ENCODE data around the gene A2M.

The A2M gene

GRCh38 chr12:9071518-9071917, 44.2 kb downstream of the A2M start:
- no peak for DNase-seq

GRCh38 chr12:9070351-9070750, 45.4 kb downstream of the A2M start:
- DNase-seq, result no peak

GRCh38 chr12:9068600-9068999, 47.1 kb downstream of the A2M start:
- no peak for DNase-seq

DNA sequence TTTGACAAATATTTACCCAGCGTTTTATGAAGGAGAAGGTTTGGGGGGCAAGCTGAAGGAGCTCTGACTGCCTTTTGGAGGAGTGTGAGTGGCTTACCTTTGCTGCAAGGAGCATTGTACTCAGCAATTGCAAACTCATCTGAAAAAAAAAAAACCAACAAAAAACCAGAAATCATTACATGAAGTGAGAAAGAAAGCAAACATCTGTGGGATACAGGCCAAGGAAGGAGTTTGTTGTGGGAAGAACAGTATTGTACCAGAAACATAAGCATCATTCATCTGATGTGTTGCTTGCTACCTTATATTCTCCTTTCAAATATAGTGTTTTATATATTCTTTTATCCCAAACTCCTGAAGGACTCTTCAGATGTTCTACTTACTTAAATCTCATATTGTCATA, 47.6 kb downstream of the A2M start:
- DNase-seq, result no peak

- DNase-seq, result no peak
Observed at GRCh38 chr12:9066755-9067423, 48.8 kb downstream of the A2M start.

- no peak for DNase-seq
Observed at GRCh38 chr12:9066183-9066623, 49.5 kb downstream of the A2M start.

DNA sequence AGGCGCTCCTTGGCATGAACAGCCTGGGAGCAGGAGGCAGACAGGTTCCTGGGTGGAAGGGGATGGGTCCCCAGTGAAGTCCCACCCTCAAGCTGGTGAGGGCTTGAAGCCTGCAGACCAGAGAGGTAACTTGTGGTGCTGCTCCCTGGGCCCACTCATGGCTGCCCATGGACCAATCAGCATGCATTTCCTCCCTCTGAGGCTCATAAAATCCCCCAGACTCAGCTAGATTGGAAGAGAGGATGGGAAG, 50.2 kb downstream of the A2M start:
- peak; percentile 4 for DNase-seq

- no peak for DNase-seq
Observed at GRCh38 chr12:9064815-9065606, 50.7 kb downstream of the A2M start.

DNA sequence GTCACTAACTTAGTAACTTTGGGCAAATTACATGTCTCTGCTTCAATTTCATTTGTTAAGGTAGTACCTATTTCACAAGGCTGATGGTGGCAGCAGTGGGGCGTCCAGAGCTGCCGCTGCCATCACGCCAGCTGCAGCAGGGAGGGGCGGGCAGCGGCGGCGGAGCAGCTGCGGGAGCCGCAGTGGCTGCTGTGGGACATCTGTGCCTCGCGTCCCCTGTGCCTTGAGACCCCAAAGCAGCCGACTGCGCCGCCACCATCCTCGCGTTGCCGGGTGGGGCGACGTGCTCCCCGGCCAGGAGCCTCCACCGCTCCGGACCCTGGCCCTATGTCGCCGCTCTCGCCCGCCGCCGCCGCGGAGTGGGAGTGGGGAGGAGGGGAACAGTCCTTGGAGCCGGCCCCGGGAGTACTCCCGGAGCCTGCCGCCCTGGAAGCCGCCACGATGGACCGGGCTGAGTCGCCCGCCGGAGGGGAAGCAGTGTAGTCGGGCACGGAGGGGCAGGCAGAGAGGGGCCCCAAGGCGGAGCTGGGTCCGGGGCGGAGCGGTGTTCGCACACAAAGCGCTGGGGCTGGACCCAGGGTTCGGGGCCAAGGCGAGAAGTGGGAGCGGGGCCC, 51.4 kb downstream of the A2M start:
- DNase-seq, result peak; percentile 89

- peak; percentile 35 for DNase-seq
Observed at GRCh38 chr12:9052610-9053009, 63.1 kb downstream of the A2M start.

GRCh38 chr12:9051158-9051550, 64.6 kb downstream of the A2M start:
- no peak for DNase-seq

GRCh38 chr12:9050521-9051157, 65.1 kb downstream of the A2M start:
- DNase-seq, result no peak

- DNase-seq, result peak; percentile 60
Observed at GRCh38 chr12:9049520-9050133, 66.1 kb downstream of the A2M start.

- DNase-seq, result no peak
Observed at GRCh38 chr12:9048930-9049329, 66.8 kb downstream of the A2M start.

GRCh38 chr12:9047105-9047504, 68.6 kb downstream of the A2M start:
- no peak for DNase-seq

GRCh38 chr12:9043766-9044165, 72.0 kb downstream of the A2M start:
- DNase-seq, result no peak

- no peak for DNase-seq
Observed at GRCh38 chr12:9041321-9041720, 74.4 kb downstream of the A2M start.

GRCh38 chr12:9040484-9041186, 75.1 kb downstream of the A2M start:
- no peak for DNase-seq

GRCh38 chr12:9039397-9039977, 76.2 kb downstream of the A2M start:
- DNase-seq, result peak; percentile 74

GRCh38 chr12:9037431-9037830, 78.3 kb downstream of the A2M start:
- no peak for DNase-seq

- no peak for DNase-seq
Observed at GRCh38 chr12:9036227-9036626, 79.5 kb downstream of the A2M start.

DNA sequence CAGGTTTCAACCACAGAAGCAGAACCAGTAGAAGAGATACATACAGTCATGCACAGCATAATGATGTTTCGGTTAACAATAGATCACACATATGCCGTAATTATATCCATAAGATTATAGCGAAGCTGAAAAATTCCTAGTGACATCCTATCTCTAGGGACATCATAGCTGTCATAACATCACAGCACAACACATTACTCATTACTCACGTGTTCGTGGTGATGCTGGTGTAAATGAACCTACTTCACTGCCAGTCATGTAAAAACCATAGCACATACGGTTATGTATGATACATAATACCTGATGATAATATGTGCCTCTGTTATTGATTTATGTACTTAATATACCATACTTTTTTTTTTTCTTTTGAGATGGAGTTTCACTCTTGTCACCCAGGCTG, 81.6 kb downstream of the A2M start:
- no peak for DNase-seq

All from eye (tissue), 1 donor.